ENCODE results near the gene C1orf198. TPM values are rescaled to one million over a fixed set of nuclear protein-coding genes. Genes with fewer than 3 reads are reported as not detected.

C1orf198 gene
- polyA plus RNA-seq, 3 donors, result 1.3 to 2.7 (median 1.6) TPM

DNA sequence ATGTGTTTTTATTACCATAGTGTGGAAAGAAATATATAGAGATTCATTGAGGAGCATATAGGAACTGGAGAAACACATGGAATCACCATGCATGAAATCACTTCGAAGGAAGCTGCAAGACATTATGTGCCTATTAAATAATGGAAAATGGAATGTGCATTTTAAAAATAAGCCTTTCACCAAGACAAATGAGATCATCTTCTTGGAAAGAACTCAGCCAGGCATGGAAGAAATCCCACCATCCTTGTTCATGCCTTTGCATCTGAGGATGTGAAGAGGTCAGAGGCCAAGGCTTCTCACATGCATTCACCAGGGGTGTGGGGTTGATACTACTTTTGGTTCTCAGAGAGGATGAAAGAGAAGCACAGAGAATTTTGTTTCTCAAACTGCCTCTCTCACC lies 50.0 kb downstream of the C1orf198 start:
- H3K4me3 Mint-ChIP-seq, result no peak overlapping the region
- Histone ChIP-seq H3K9me3 (replicated peaks in 1 of 2; ENCODE audit: control insufficient read depth in 1 of 2, insufficient read depth in 1 of 2, low read length in 2 of 2) (no peaks in the 10 kb centered on the region), H2AFZ (ENCODE audit: insufficient read depth, low read depth, low read length, poor library complexity, severe bottlenecking) (no peak overlapping the region), H3K79me2 (ENCODE audit: insufficient read depth, low read length) (no peaks in the 10 kb centered on the region), H3K27ac (ENCODE audit: low read depth in 1 of 2, low read length in 2 of 2) (no peak overlapping the region), H3K4me3 (replicated peaks in 1 of 3; ENCODE audit: low read depth in 2 of 3, low read length in 3 of 3) (no peak overlapping the region), H4K20me1 (ENCODE audit: insufficient read depth, low read length) (no peaks in the 10 kb centered on the region), H3K4me2 (replicated peaks; ENCODE audit: extremely low read depth, low read length, poor library complexity, severe bottlenecking) (no peak overlapping the region), H3K9ac (ENCODE audit: insufficient read depth, low read length, poor library complexity, severe bottlenecking) (no peak overlapping the region), H3K36me3 (replicated peaks in 1 of 2; ENCODE audit: control insufficient read depth in 1 of 2, insufficient read depth in 2 of 2, low read length in 2 of 2) (no peaks in the 10 kb centered on the region), H3K27me3 (ENCODE audit: control insufficient read depth in 2 of 2, insufficient read depth in 2 of 2, low read length in 2 of 2) (no peaks in the 10 kb centered on the region), H3K4me1 (ENCODE audit: control insufficient read depth in 1 of 2, insufficient read depth in 2 of 2, low read length in 2 of 2) (no peaks in the 10 kb centered on the region)
- no peak overlapping the region for H3K27ac Mint-ChIP-seq
- WGBS (ENCODE audit: insufficient coverage), result no CpG with 5 or more reads among the region's 1 CpG
- no peaks in the 10 kb centered on the region for H3K36me3 Mint-ChIP-seq
- intact Hi-C loops (cut with micrococcal nuclease), result no loop called here
- peaks cover 6 to 12% (median 9%) of the 10 kb centered on the region in 3 donors for H3K27me3 Mint-ChIP-seq (ENCODE audit: low read depth in 3 of 3)
- DNase-seq, result no peak
- peaks cover 0 to 11% (median 5%) of the 10 kb centered on the region in 7 donors for H3K9me3 Mint-ChIP-seq
- H3K4me1 Mint-ChIP-seq, result no peaks in the 10 kb centered on the region
- TF ChIP-seq, protein P1, sequence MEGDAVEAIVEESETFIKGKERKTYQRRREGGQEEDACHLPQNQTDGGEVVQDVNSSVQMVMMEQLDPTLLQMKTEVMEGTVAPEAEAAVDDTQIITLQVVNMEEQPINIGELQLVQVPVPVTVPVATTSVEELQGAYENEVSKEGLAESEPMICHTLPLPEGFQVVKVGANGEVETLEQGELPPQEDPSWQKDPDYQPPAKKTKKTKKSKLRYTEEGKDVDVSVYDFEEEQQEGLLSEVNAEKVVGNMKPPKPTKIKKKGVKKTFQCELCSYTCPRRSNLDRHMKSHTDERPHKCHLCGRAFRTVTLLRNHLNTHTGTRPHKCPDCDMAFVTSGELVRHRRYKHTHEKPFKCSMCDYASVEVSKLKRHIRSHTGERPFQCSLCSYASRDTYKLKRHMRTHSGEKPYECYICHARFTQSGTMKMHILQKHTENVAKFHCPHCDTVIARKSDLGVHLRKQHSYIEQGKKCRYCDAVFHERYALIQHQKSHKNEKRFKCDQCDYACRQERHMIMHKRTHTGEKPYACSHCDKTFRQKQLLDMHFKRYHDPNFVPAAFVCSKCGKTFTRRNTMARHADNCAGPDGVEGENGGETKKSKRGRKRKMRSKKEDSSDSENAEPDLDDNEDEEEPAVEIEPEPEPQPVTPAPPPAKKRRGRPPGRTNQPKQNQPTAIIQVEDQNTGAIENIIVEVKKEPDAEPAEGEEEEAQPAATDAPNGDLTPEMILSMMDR (IDR thresholded peaks at IDR 0.05), result no peak

DNA sequence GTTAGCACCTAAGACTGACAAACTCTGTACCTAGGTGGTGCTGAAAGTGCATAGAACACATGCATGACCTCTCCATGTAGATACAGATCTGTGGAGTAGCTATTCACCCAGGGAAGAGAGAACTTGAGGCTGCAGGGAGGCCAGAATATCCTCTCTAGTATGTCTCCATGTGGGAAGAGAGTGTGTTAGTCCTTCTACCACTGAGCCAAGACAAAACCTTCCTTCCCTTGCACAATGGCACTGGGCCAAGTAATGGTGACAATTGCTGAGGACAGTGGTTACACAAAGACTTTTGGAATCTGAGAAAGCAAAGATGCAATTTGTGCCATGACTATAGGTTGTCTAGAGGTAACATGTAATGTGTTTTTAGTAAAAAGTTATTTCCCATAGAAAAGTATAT lies 52.3 kb downstream of the C1orf198 start:
- no peak overlapping the region for H3K4me3 Mint-ChIP-seq
- Histone ChIP-seq H3K4me1 (ENCODE audit: control insufficient read depth in 1 of 2, insufficient read depth in 2 of 2, low read length in 2 of 2) (no peaks in the 10 kb centered on the region), H4K20me1 (ENCODE audit: insufficient read depth, low read length) (no peaks in the 10 kb centered on the region), H3K9ac (ENCODE audit: insufficient read depth, low read length, poor library complexity, severe bottlenecking) (no peak overlapping the region), H2AFZ (ENCODE audit: insufficient read depth, low read depth, low read length, poor library complexity, severe bottlenecking) (no peak overlapping the region), H3K79me2 (ENCODE audit: insufficient read depth, low read length) (no peaks in the 10 kb centered on the region), H3K36me3 (replicated peaks in 1 of 2; ENCODE audit: control insufficient read depth in 1 of 2, insufficient read depth in 2 of 2, low read length in 2 of 2) (no peaks in the 10 kb centered on the region), H3K4me2 (replicated peaks; ENCODE audit: extremely low read depth, low read length, poor library complexity, severe bottlenecking) (no peak overlapping the region), H3K27ac (ENCODE audit: low read depth in 1 of 2, low read length in 2 of 2) (no peak overlapping the region), H3K4me3 (replicated peaks in 1 of 3; ENCODE audit: low read depth in 2 of 3, low read length in 3 of 3) (no peak overlapping the region), H3K27me3 (ENCODE audit: control insufficient read depth in 2 of 2, insufficient read depth in 2 of 2, low read length in 2 of 2) (no peaks in the 10 kb centered on the region), H3K9me3 (replicated peaks in 1 of 2; ENCODE audit: control insufficient read depth in 1 of 2, insufficient read depth in 1 of 2, low read length in 2 of 2) (peaks cover 0 to 12% of the 10 kb centered on the region in 2 donors)
- H3K4me1 Mint-ChIP-seq, result no peaks in the 10 kb centered on the region
- DNase-seq, result no peak
- no peak overlapping the region for H3K27ac Mint-ChIP-seq
- peaks cover 8 to 30% (median 17%) of the 10 kb centered on the region in 7 donors for H3K9me3 Mint-ChIP-seq
- no peaks in the 10 kb centered on the region for H3K36me3 Mint-ChIP-seq
- TF ChIP-seq, protein P1 (IDR thresholded peaks at IDR 0.05), result no peak
- intact Hi-C loops (cut with micrococcal nuclease), result no loop called here
- H3K27me3 Mint-ChIP-seq (ENCODE audit: low read depth in 3 of 3), result peaks cover 6 to 10% (median 7%) of the 10 kb centered on the region in 3 donors

All from CD14-positive monocyte (primary cell).